GM23338 (cell line): ENCODE data around the gene CHAD. TPM values are rescaled to one million over a fixed set of nuclear protein-coding genes. Genes with fewer than 3 reads are reported as not detected.

Experiments
- ATAC-seq: fragments of 200-7000 bp; cut with Tn5 transposase; 3 replicates; pipeline ENCODE4 v1.9.1; 2020
- DNase-seq: peaks from one replicate; pipeline ENCODE4 v3.0.0-alpha.2; 2015; ENCODE audit warnings: low spot score
- H2AFZ ChIP-seq: fragments of 200-600 bp; sonication (generic); 2 replicates; pipeline ENCODE4 v1.8.0; 2016; ENCODE audit warnings: antibody characterized with exemption, mild to moderate bottlenecking, moderate library complexity
- H3F3A ChIP-seq: fragments of 200-600 bp; sonication (generic); replicated peaks from 2 replicates; pipeline ENCODE4 v1.8.0; 2017; ENCODE audit warnings: antibody characterized with exemption, mixed run types, low read depth
- H3K27ac ChIP-seq: fragments of 200-600 bp; sonication (generic); 2 replicates; pipeline ENCODE4 v1.6.1; 2016; ENCODE audit warnings: low read depth
- H3K27me3 ChIP-seq: fragments of 200-600 bp; sonication (generic); 2 replicates; pipeline ENCODE4 v1.8.0; 2016; ENCODE audit warnings: mild to moderate bottlenecking, mixed run types, moderate library complexity; ENCODE audit not compliant: insufficient read depth
- H3K36me3 ChIP-seq: fragments of 200-600 bp; sonication (generic); 2 replicates; pipeline ENCODE4 v1.8.0; 2016; ENCODE audit warnings: mild to moderate bottlenecking; ENCODE audit not compliant: insufficient read depth
- H3K4me1 ChIP-seq: fragments of 200-600 bp; sonication (generic); 2 replicates; pipeline ENCODE4 v1.8.0; 2016; ENCODE audit warnings: mild to moderate bottlenecking, moderate library complexity; ENCODE audit not compliant: insufficient read depth
- H3K4me2 ChIP-seq: fragments of 200-600 bp; sonication (generic); 2 replicates; pipeline ENCODE4 v1.7.1; 2017; ENCODE audit warnings: mixed run types
- H3K4me3 ChIP-seq: fragments of 200-600 bp; sonication (generic); 2 replicates; pipeline ENCODE4 v1.6.1; 2016; ENCODE audit warnings: mixed run types
- H3K79me2 ChIP-seq: fragments of 200-600 bp; sonication (generic); replicated peaks from 2 replicates; pipeline ENCODE4 v1.8.0; 2017; ENCODE audit warnings: mild to moderate bottlenecking; ENCODE audit not compliant: insufficient read depth
- H3K9me2 ChIP-seq: fragments of 200-600 bp; sonication (generic); 2 replicates; pipeline ENCODE4 v1.8.0; 2017; ENCODE audit not compliant: insufficient read depth
- H4K20me1 ChIP-seq: fragments of 200-600 bp; sonication (generic); replicated peaks from 2 replicates; pipeline ENCODE4 v1.8.0; 2017; ENCODE audit warnings: mild to moderate bottlenecking; ENCODE audit not compliant: insufficient read depth
- H3K27ac Mint-ChIP-seq: 2 replicates; pipeline ENCODE4 v1.8.0; 2020; ENCODE audit warnings: inconsistent platforms, mild to moderate bottlenecking, moderate library complexity, mixed read lengths
- H3K27me3 Mint-ChIP-seq: 3 replicates; pipeline ENCODE4 v1.8.0; 2022; ENCODE audit warnings: low read depth, mild to moderate bottlenecking, moderate library complexity, mixed read lengths, inconsistent platforms; ENCODE audit not compliant: insufficient read depth, poor library complexity
- H3K36me3 Mint-ChIP-seq: 3 replicates; pipeline ENCODE4 v1.8.0; 2021; ENCODE audit warnings: low read depth, mild to moderate bottlenecking, inconsistent platforms, moderate library complexity, mixed read lengths
- H3K4me1 Mint-ChIP-seq: 3 replicates; pipeline ENCODE4 v1.8.0; 2020; ENCODE audit warnings: mild to moderate bottlenecking, inconsistent platforms, mixed read lengths
- H3K4me3 Mint-ChIP-seq: 3 replicates; pipeline ENCODE4 v1.8.0; 2021; ENCODE audit warnings: moderate library complexity, mild to moderate bottlenecking, inconsistent platforms, mixed read lengths
- H3K9me3 Mint-ChIP-seq: 3 replicates; pipeline ENCODE4 v1.8.0; 2020; ENCODE audit warnings: moderate library complexity, mild to moderate bottlenecking, inconsistent platforms, mixed read lengths
- CREB1 ChIP-seq: fragments of 250-450 bp; sonication (Bioruptor Pico); IDR thresholded peaks from 2 replicates; pipeline ENCODE4 v1.5.0; 2020; ENCODE audit warnings: low read depth, mild to moderate bottlenecking, moderate library complexity
- CTCF ChIP-seq, 2 experiments: fragments of 200-600 bp in 1 of 2; sonication (generic) in 1 of 2; conservative IDR thresholded peaks; 2 replicates each; pipeline versions ENCODE4 v1.5.1 to v1.6.1; 2016 to 2017; ENCODE audit warnings: antibody characterized with exemption in 2 of 2, low read depth in 2 of 2, mild to moderate bottlenecking in 2 of 2, moderate library complexity in 1 of 2
- ETS1 ChIP-seq: IDR thresholded peaks from 2 replicates; pipeline ENCODE4 v1.6.1; 2016; ENCODE audit warnings: antibody characterized with exemption
- EZH2phosphoT487 ChIP-seq: fragments of 200-600 bp; sonication (generic); IDR thresholded peaks from one replicate; pipeline ENCODE4 v1.8.1; 2018; ENCODE audit warnings: antibody characterized with exemption; ENCODE audit not compliant: unreplicated experiment
- REST ChIP-seq: IDR thresholded peaks from one replicate; pipeline ENCODE4 v1.6.1; 2018; ENCODE audit warnings: antibody characterized with exemption; ENCODE audit not compliant: unreplicated experiment
- ZNF114 ChIP-seq: fragments of 250-450 bp; sonication (Bioruptor Pico); IDR thresholded peaks from 2 replicates; pipeline ENCODE4 v1.5.0; 2020; ENCODE audit warnings: mild to moderate bottlenecking, moderate library complexity
- ZNF462 ChIP-seq: fragments of 250-450 bp; sonication (Bioruptor Pico); IDR thresholded peaks from 2 replicates; pipeline ENCODE4 v1.5.0; 2020; ENCODE audit warnings: mild to moderate bottlenecking, moderate library complexity
- polyA plus RNA-seq: library from polyadenylated mRNA; unstranded; fragments of >200 nt; fragmentation: Nextera tagmentation; extraction: Ambion mirVana; gene quantifications from 2 replicates; pipeline ENCODE4 v1.2.1, GENCODE V29; 2016
- total RNA-seq: library from RNA; depleted of rRNA; stranded (reverse); fragments of >200 nt; shearing (Covaris generic); gene quantifications from 2 replicates; pipeline ENCODE4 v1.2.3, GENCODE V29; 2014

The CHAD gene
- total and polyA plus RNA-seq, 2 experiments from 2014 or later, result 0.18 TPM; not detected in 1

- Mint-ChIP-seq H3K9me3 (no peaks in the 10 kb centered on the region), H3K4me3 (no peak overlapping the region), H3K27ac (no peak overlapping the region), H3K4me1 (no peaks in the 10 kb centered on the region), H3K27me3 (peaks cover 4% of the 10 kb centered on the region), H3K36me3 (no peaks in the 10 kb centered on the region)
- no peak for TF ChIP-seq REST
- TF ChIP-seq CTCF (conservative IDR thresholded peaks at IDR 0.05; ENCODE audit: low read depth in 2 of 2), result no peak
- no peak for TF ChIP-seq ZNF462 (CRISPR knock-in tag)
- TF ChIP-seq CREB1 (CRISPR knock-in tag), result no peak
- no peak for TF ChIP-seq ZNF114 (CRISPR knock-in tag)
- TF ChIP-seq EZH2phosphoT487, result no peak
- no peak for TF ChIP-seq ETS1
- Histone ChIP-seq H4K20me1 (no peaks in the 10 kb centered on the region), H3K79me2 (no peaks in the 10 kb centered on the region), H3K4me3 (no peak overlapping the region), H3K27me3 (no peaks in the 10 kb centered on the region), H3K27ac (no peak overlapping the region), H3K4me1 (no peaks in the 10 kb centered on the region), H3K4me2 (no peak overlapping the region), H2AFZ (no peak overlapping the region), H3K9me2 (no peaks in the 10 kb centered on the region), H3K36me3 (no peaks in the 10 kb centered on the region), H3F3A (no peaks in the 10 kb centered on the region)
- DNase-seq (no peak), ATAC-seq (no peak)
Observed at GRCh38 chr17:50493744-50494143, 25.1 kb upstream of the CHAD start.
